Renal cortex interstitium (tissue), 11 donors: ENCODE data around the gene C14orf119. TPM values are rescaled to one million over a fixed set of nuclear protein-coding genes. Genes with fewer than 3 reads are reported as not detected.

Experiments
- DNase-seq, 11 donors: peaks; one replicate each; pipeline ENCODE4 v3.0.0-alpha.2; 2013; ENCODE audit warnings: low read depth in 9 of 11, low spot score in 4 of 11; ENCODE audit errors: extremely low read depth in 1 of 11
- polyA plus RNA-seq, 3 donors: library from polyadenylated mRNA; unstranded; fragments of 120-200 nt; gene quantifications; one replicate each; pipeline ENCODE4 v1.2.1, GENCODE V29; 2013; ENCODE audit not compliant: insufficient read length in 3 of 3

The C14orf119 gene
- polyA plus RNA-seq, 3 donors, result 68.8 to 88.5 (median 86.0) TPM

DNA sequence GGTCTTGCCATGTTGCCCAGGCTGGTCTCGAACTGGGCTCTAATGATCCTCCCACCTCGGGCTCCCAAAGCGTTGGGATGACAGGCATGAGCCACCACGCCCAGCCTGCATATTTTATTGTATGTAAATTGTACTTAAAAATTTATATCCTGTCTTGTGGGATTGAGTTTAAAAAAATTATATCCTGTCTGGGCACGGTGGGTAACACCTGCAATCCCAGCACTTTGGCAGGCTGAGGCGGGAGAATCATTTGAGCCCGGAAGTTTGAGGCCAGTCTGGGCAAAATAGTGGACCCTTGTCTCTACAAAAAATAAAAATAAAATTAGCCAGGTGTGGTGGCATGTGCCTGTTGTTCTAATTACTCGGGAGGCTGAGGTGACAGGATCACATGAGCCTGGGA lies 37.7 kb downstream of the C14orf119 start:
- no peak for DNase-seq

DNA sequence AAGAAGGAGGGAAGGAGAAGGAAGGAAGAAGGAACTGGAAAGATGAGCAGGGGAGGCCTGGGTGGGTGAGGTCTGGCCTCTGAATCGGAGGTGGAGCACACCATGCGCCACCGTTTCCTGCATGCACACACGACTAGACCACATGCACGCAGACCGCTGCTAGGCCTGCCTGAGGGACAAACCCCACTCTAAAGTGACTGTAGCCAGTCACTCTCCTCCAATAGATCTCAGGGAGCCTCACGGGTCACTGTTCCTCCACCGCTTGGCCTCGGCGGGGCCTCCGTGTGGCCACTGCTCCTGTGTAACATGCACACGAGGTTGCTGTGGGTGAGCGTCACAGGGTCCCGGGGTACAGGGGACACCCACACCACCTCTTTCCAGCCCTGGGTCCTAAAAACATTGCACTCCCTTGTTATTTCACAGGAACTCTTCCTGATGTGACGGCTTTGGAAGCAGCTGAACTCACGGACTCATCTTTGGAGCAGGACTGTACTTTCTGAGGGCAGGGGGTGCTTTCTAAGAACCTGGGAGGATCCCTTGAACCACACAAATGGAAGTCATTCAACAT lies 41.3 kb downstream of the C14orf119 start:
- no peak for DNase-seq

DNA sequence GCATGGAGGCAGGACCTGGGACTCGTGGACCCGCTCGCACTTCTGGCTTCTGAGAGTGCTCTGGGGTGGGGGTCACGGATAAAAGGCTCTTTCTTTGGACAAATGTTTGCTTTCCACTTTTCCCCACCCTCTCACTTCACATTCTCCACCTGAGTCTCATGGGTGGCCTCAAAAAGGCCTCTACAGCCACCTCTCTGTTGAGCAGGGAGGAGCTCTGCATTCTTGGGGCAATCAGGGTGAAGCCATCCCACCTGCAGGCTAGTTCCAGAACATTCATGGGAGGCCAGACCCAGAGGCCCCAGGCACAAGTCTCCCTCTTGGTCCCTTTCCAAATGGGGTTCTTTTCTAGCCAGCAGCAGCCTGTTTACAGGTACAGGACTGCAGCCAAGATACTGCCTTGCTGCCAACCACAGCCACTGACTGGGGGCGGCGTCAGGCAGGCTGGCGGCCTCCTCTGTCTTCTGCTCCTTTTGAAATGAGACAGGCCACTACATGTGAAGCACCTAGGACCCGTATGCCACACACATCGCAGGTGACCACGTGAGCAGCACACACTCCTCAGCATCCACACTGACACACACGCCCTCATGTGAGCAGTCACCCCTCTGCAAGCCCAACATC lies 42.0 kb downstream of the C14orf119 start:
- no peak for DNase-seq

DNA sequence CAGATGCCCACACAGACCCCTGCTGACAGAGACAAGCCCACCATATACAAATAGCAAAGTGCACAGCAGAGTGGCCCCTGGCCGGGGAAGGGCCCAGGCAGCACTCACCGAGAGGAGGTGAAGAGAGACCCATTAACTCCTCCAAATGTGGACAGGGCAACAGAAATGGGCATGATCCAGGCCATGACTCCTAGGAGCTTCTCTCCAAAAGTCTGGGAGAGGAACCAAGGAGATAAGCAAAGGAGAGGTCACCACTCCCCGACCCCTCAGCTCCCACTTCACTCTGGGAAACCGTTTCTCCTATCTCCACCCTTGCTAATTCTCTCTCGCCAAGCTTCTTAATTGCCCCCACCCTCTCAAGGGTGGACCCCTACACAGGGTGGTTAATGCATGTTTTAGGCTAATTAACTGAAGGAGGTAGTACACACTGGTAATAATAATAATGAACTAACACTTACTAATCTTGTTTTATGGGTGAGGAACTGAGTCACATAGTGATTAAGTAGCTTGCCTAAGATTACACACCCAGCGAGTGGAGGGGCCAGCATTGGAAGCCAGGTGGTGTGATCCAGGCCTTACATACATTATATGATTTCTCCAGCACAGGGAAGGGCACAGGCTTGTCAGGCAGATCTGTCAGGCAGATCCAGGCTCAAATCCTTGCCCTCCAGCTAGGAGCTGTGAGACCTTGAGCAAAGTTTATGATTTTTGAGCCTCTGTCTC lies 42.7 kb downstream of the C14orf119 start:
- no peak for DNase-seq

DNA sequence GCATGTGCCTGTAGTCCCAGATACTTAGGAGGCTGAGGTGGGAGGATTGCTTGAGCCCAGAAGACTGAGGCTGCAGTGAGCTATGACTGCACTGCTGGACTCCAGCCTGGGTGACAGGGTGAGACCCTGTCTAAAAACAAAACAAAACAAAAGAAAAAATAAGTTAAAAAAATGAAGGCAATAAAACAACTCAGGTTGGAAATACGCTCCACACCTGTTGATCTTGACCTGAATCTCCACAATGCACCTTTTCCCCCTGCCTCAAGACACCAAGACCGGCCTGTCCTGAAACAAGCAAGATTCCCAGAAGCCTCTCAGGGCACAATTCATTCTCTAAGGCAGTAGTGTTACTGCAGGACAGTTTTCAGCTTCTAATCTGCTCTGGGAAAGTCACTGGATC lies 44.6 kb downstream of the C14orf119 start:
- no peak for DNase-seq

DNA sequence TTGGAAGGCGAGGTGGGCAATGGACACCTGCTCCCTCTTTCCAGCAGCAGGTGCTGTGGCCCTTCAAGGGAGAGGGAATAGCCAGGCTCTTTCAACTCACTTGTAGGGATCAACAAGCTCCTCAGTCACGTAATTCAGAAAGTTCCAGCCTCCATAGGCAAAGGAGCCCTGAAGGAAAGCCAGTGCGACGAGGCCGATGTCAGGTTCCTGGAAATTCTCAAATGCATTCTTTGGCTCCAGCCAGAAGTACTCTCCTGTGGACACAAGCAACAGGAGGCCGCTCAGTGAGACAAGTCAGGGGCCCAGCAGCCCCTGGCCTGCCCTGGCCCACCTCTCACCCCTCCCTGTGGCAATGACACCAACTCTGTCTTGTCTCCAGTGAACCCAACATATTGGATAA lies 45.1 kb downstream of the C14orf119 start:
- no peak for DNase-seq

DNA sequence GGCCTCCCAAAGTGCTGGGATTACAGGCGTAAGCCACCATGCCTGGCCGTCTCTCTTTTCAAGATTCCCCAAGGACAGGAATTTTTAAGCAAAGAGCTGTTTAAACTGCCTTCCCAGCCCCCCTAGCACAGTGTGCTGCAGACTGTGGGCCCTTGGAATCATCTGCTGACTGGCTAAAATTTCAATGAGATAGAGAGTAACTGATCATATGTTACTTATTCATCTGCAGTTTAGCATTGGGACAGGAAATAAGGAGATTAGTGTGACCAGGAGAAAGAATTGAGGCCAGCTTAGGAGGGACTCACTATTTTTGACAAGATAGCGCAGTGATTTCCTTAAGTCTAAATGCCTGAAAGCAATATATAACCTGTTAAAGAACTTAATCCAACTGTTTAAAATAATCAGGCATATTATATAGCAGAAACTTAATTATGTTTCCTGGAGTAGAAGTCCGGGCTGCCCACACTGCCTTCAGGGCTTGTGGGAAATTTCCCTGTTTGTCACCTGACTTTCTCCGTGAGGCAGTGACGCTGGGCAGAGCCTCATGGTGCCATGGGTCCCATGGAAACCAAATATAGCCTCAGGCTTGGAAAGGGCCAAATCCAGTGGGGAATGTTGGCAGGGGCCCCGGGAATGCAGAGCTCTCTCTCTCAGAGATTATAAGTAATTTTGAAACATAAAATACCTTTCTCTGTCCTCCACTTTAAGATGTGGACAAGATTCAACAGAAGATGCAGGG lies 46.6 kb downstream of the C14orf119 start:
- peak in 1 of 11 donors; percentile 41 for DNase-seq

DNA sequence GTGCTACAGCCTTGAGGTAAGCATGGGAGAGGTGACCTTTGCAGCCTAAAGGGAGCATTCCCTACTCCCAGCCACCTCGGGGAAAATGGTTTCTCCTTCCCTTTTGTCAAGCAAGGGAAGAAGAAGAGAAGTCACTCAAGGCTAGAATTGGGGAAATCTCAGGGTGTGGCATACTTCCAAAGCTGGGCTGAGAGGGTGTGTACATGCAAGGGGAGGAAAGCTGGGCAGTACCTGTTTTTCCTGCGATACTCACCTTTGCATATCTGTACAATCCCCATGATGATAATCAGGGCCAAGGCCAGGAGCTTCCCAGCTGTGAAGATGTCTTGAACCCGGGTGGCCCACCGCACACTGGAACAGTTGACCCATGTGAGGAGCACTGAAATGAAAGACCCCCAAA lies 47.5 kb downstream of the C14orf119 start:
- no peak for DNase-seq

DNA sequence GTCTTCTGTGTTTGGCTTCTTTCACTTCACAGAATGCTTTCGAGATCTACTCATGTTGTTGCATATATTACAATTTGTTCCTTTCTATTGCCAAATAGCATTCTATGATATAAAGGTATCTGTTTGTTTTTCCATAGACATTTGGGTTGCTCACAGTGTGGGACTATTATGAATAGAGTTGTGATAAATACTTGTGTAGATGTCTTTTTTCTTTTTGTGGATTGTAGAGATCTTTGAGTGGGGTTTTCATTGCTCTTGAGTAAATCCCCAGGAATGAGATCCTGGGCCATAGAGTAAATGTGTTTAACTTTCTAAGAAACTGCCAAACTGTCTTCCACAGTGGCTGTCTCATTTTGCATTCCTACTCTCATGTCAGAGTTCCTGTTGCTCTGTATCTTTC lies 48.6 kb downstream of the C14orf119 start:
- DNase-seq, result no peak

DNA sequence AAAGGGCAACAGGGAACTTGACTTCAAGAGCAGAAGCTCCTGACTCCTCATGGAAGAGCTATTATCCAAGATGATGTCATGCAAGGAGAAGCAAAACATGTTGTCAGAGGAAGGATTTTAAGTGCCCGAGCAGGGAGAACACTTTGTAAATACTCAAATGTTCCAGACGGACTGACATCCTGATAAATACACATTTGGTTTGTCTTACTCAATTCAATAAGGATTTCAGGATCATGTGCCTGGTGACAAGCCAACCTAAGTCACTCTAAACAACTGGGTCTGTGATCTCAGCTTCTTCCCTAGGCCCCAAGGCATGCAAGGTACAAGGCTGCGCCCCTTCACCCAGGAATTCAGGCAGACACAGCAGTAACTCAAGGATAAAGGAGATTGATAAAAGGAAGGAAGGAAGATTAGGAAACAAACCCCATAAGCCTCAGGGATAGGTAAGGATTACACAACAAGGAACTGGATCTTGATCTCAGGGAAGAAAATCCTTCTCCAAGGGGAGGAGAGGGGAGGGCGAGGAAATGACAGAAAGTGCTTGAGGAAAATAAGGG lies 50.6 kb downstream of the C14orf119 start:
- no peak for DNase-seq

DNA sequence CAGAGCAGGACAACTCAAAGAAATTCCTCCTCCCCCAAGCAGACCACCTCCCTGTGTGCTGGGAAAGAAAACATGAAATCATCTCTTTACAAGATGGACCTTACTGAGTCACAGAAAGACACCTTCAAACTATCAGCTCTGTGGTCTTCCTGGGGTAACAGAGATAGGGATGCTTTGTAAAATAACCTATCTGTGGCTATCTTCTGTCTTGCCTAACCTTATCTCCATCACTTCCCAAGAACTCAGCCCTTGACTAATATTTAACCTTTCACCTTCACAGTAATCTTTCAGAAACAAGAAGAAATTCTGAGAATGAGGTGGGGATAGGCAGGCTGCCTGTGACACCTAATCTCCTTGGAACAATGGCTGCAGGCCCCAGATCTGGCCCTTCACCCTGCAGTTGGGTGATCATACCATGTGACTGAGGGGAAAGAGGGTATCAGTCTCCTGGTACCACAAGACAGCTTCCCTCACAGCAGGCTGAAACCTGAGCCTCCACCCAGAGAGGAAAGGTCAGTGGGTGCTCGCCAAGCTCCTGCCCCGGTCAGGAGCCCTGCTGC lies 51.1 kb downstream of the C14orf119 start:
- no peak for DNase-seq

DNA sequence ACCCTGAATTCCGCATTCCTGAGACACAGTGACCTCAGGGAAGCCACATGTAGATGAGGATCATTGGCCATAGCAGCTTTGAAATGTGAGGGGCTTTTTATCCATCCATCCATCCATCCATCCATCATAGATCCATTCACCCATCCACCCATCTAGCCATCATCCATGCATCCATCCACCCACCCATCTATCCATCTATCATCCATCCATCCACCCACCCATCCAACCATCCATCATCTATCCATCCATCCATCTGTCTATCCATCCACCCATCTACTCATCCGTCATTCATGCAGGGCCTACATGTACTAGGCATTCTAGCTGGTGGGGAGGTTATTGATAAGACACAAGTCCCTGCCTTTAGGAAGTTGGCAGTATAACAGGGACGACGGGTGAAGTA lies 51.7 kb downstream of the C14orf119 start:
- DNase-seq, result no peak

DNA sequence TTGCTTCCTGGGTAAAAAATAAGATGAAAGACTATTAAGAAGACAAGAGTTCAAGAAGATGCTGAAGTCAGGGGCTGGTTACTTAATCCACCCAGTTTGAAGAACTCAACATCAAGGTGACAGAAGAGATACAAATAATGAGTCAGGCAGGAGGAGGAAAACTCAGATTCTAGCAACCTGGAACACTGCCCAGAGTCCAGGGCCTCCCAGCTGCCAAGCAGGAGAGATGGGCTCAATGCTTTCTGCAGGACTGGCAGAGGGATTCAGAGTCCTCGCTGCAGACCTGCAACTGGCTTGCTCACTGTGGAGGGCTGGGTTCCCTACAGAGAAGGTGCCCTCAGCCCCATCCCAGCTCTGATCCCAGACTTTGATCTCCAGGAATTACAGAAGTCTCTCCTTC lies 52.4 kb downstream of the C14orf119 start:
- no peak for DNase-seq

DNA sequence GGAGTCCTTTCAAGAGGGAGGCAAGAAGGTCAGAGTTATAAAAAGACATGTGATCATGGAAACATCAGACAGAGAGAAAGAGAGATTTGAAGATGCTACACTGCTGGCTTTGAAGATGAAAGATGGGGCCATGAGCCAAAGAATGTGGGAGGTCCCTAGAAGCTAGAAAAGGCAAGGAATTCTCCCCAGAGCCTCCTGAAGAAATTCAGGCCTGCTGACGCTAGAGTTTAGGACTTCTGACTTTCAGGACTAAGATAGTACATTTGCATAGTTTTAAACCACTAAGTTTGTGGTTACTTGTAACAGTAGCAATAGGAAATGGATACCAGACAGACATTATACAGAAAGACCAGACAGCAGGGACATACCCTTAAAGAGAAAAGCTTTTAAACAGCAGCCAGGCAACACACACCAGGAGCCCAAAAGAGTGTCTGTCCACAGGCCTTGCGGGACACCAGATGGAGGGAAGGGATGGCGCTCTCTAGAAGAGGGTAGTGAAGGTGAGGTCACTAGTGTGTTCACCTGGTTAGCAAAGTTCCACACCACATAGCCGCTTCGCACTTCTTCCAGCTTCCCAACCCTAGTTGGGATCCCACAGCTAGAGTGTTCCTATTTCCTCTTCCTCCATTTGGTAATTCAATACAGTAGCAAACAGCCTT lies 53.4 kb downstream of the C14orf119 start:
- no peak for DNase-seq

DNA sequence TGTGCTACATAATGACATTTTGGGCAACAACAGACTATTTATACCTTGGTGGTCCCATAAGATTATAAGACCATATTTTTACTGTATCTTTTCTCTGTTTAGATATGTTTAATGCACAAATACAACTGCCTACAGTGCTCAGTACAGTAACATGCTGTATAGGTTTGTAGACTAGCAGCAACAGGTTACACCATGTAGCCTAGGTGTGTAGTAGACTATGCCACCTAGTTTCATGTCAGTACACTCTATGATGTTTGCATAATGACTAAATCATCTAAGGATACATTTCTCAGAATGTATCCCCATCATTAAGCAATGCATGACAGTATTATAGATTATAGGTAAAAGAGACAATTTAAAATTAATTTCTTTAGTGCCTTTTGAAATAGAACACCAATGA lies 54.4 kb downstream of the C14orf119 start:
- no peak for DNase-seq
